Spinal cord (tissue), 10 donors: Measurements from ENCODE around the gene DCLK2. TPM values are rescaled to one million over a fixed set of nuclear protein-coding genes. Genes with fewer than 3 reads are reported as not detected.

Source experiments
- DNase-seq, 6 donors: peaks; one replicate each; pipeline versions ENCODE4 v3.0.0 to v3.0.0-alpha.2; 2013 to 2015; ENCODE audit warnings: low spot score in 6 of 6, low read depth in 4 of 6
- H3K27ac ChIP-seq: one replicate; pipeline ENCODE4 v1.5.1; 2013; ENCODE audit warnings: low read depth, low read length, control low read depth
- H3K27me3 ChIP-seq: one replicate; pipeline ENCODE4 v1.6.1; 2013; ENCODE audit warnings: low read length; ENCODE audit not compliant: control insufficient read depth, insufficient read depth
- H3K36me3 ChIP-seq: one replicate; pipeline ENCODE4 v1.6.1; 2013; ENCODE audit warnings: low read length; ENCODE audit not compliant: control insufficient read depth, insufficient read depth
- H3K4me1 ChIP-seq: one replicate; pipeline ENCODE4 v1.6.1; 2013; ENCODE audit warnings: low read length; ENCODE audit not compliant: control insufficient read depth, insufficient read depth
- H3K4me3 ChIP-seq: one replicate; pipeline ENCODE4 v1.5.1; 2013; ENCODE audit warnings: low read depth, low read length, control low read depth
- H3K9me3 ChIP-seq: one replicate; pipeline ENCODE4 v1.6.1; 2013; ENCODE audit warnings: low read length; ENCODE audit not compliant: control insufficient read depth, insufficient read depth
- WGBS: methylation state at CpG from one replicate; pipeline ENCODE4 v1.1.5; 2013; ENCODE audit warnings: missing lambda C conversion rate; ENCODE audit not compliant: insufficient coverage; 5-methylcytosine and 5-hydroxymethylcytosine counted together
- polyA plus RNA-seq, 2 donors: library from polyadenylated mRNA; unstranded; fragments of 120-200 nt; gene quantifications; one replicate each; pipeline ENCODE4 v1.2.1, GENCODE V29; 2013; ENCODE audit not compliant: insufficient read length in 2 of 2
- total RNA-seq, 2 donors: library from RNA; depleted of rRNA in 1 of 2; stranded (reverse); fragments of 120-200 nt in 1 of 2; fragments of >200 nt in 1 of 2; gene quantifications; one replicate each; pipeline versions ENCODE4 v1.2.3 to v1.2.4, GENCODE V29; 2013 to 2014
- donor health status: healthy.

DCLK2 gene
- total and polyA plus RNA-seq, 4 donors = 79.1 to 234 (median 156) TPM

- H3K4me1 ChIP-seq = no peaks in the 10 kb centered on the region
- WGBS = under 1% methylated on average over 47 of the region's 47 CpGs
- peak overlapping the region; percentile 90 for H3K27ac ChIP-seq
- DNase-seq = peak in 2 of 6 donors; percentile 76
- H3K27me3 ChIP-seq = no peaks in the 10 kb centered on the region
- peak overlapping the region; percentile 92 for H3K4me3 ChIP-seq
- H3K36me3 ChIP-seq = peaks cover 3% of the 10 kb centered on the region
- H3K9me3 ChIP-seq = no peaks in the 10 kb centered on the region
Measured at GRCh38 chr4:150079081-150079581, 886 bp downstream of the DCLK2 start.

- peak in 1 of 6 donors; percentile 68 for DNase-seq
- Histone ChIP-seq H3K27ac (peak overlapping the region; percentile 90), H3K9me3 (no peaks in the 10 kb centered on the region), H3K27me3 (no peaks in the 10 kb centered on the region), H3K36me3 (peaks cover 3% of the 10 kb centered on the region), H3K4me1 (no peaks in the 10 kb centered on the region), H3K4me3 (peak overlapping the region; percentile 92)
- no CpG with 5 or more reads among the region's 5 CpGs for WGBS
Measured at GRCh38 chr4:150080337-150080736, 2.1 kb downstream of the DCLK2 start.

GRCh38 chr4:150080875-150081274 is 2.6 kb downstream of the DCLK2 start:
- peak in 2 of 6 donors; percentile 9 to 26 for DNase-seq

GRCh38 chr4:150082241-150082640 is 4.0 kb downstream of the DCLK2 start:
- no peaks in the 10 kb centered on the region for H3K9me3 ChIP-seq
- peaks cover 3% of the 10 kb centered on the region for H3K36me3 ChIP-seq
- H3K27ac ChIP-seq = peak overlapping the region; percentile 11
- H3K4me3 ChIP-seq = peak overlapping the region; percentile 92
- no CpG with 5 or more reads among the region's 1 CpG for WGBS
- no peaks in the 10 kb centered on the region for H3K27me3 ChIP-seq
- DNase-seq = peak in 1 of 6 donors; percentile 40
- no peaks in the 10 kb centered on the region for H3K4me1 ChIP-seq

More at GRCh38 chr4:150080875-150081274, 2.6 kb downstream of the DCLK2 start:
- peak overlapping the region; percentile 40 for H3K27ac ChIP-seq
- H3K4me1 ChIP-seq = no peaks in the 10 kb centered on the region
- H3K36me3 ChIP-seq = peaks cover 3% of the 10 kb centered on the region
- H3K27me3 ChIP-seq = no peaks in the 10 kb centered on the region
- WGBS = no CpG with 5 or more reads among the region's 1 CpG
- H3K9me3 ChIP-seq = no peaks in the 10 kb centered on the region
- H3K4me3 ChIP-seq = peak overlapping the region; percentile 92

- H3K4me3 ChIP-seq = no peak overlapping the region
- DNase-seq = no peak
- H3K36me3 ChIP-seq = no peaks in the 10 kb centered on the region
- H3K4me1 ChIP-seq = no peaks in the 10 kb centered on the region
- no peaks in the 10 kb centered on the region for H3K9me3 ChIP-seq
- no peaks in the 10 kb centered on the region for H3K27me3 ChIP-seq
- WGBS = no CpG with 5 or more reads among the region's 4 CpGs
- no peak overlapping the region for H3K27ac ChIP-seq
Measured at GRCh38 chr4:150087006-150087405, 8.8 kb downstream of the DCLK2 start.

GRCh38 chr4:150089732-150090131 is 11.5 kb downstream of the DCLK2 start:
- no peak for DNase-seq
- H3K36me3 ChIP-seq = no peaks in the 10 kb centered on the region
- no peaks in the 10 kb centered on the region for H3K4me1 ChIP-seq
- no peak overlapping the region for H3K27ac ChIP-seq
- no peaks in the 10 kb centered on the region for H3K9me3 ChIP-seq
- 54% methylated on average over 2 of the region's 5 CpGs for WGBS
- no peak overlapping the region for H3K4me3 ChIP-seq
- no peaks in the 10 kb centered on the region for H3K27me3 ChIP-seq

- H3K27me3 ChIP-seq = no peaks in the 10 kb centered on the region
- no peak overlapping the region for H3K4me3 ChIP-seq
- peaks cover under 1% of the 10 kb centered on the region for H3K4me1 ChIP-seq
- H3K36me3 ChIP-seq = no peaks in the 10 kb centered on the region
- H3K27ac ChIP-seq = no peak overlapping the region
- no peaks in the 10 kb centered on the region for H3K9me3 ChIP-seq
- WGBS = 79% methylated on average over 1 of the region's 6 CpGs
- DNase-seq = no peak
Measured at GRCh38 chr4:150090836-150091235, 12.6 kb downstream of the DCLK2 start.

GRCh38 chr4:150094676-150095075 is 16.4 kb downstream of the DCLK2 start:
- Histone ChIP-seq H3K4me1 (peaks cover 5% of the 10 kb centered on the region), H3K4me3 (no peak overlapping the region), H3K27ac (no peak overlapping the region), H3K36me3 (no peaks in the 10 kb centered on the region), H3K27me3 (no peaks in the 10 kb centered on the region), H3K9me3 (no peaks in the 10 kb centered on the region)
- no CpG with 5 or more reads among the region's 1 CpG for WGBS
- DNase-seq = no peak

- Histone ChIP-seq H3K27ac (no peak overlapping the region), H3K36me3 (no peaks in the 10 kb centered on the region), H3K27me3 (no peaks in the 10 kb centered on the region), H3K9me3 (no peaks in the 10 kb centered on the region), H3K4me3 (no peak overlapping the region), H3K4me1 (peaks cover 5% of the 10 kb centered on the region)
- peak in 1 of 6 donors; percentile 20 for DNase-seq
- 62% methylated on average over 3 of the region's 3 CpGs for WGBS
Measured at GRCh38 chr4:150096625-150097024, 18.4 kb downstream of the DCLK2 start.

DNA sequence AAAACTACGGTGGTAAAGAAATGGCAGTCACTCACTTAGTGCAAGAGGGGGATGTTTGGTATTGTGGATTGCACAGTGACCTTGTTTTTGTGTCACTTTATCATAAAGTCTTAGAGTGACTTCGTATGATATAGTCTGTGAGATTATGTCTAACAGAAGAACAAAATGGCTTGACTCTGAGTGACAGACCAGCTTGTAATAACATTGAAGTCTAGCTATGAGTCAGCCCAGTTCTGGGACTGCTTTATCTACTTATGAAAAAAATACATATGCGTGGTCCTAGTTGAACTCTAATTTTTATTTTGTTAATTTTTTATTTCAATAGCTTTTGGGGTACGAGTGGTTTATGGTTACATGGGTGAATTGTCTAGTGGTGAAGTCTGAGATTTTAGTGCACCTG is 20.0 kb downstream of the DCLK2 start:
- DNase-seq = no peak
- peaks cover 5% of the 10 kb centered on the region for H3K4me1 ChIP-seq
- WGBS = 57% methylated on average over 1 of the region's 4 CpGs
- H3K9me3 ChIP-seq = no peaks in the 10 kb centered on the region
- no peaks in the 10 kb centered on the region for H3K36me3 ChIP-seq
- no peaks in the 10 kb centered on the region for H3K27me3 ChIP-seq
- no peak overlapping the region for H3K27ac ChIP-seq
- H3K4me3 ChIP-seq = no peak overlapping the region
